Thoracic aorta (tissue), 2 donors: ENCODE measurements around the gene ZNF212. TPM values are rescaled to one million over a fixed set of nuclear protein-coding genes. Genes with fewer than 3 reads are reported as not detected.

Experiments
- ATAC-seq: fragments of 150-250 bp; one replicate; pipeline ENCODE4 v1.8.0; 2017; ENCODE audit warnings: low read depth; ENCODE audit not compliant: insufficient number of reproducible peaks, low FRiP score
- DNase-seq: peaks from one replicate; pipeline ENCODE4 v3.0.0-alpha.2; 2020; ENCODE audit warnings: low spot score
- H3K27ac ChIP-seq, 2 donors: fragments of 200-600 bp; sonication (generic); 1 replicate in 1 of 2; 2 replicates in 1 of 2; pipeline ENCODE4 v1.5.1; 2016; ENCODE audit warnings: mild to moderate bottlenecking in 2 of 2, moderate library complexity in 2 of 2
- H3K27me3 ChIP-seq: fragments of 200-600 bp; sonication (generic); replicated peaks from 2 replicates; pipeline ENCODE4 v1.6.0; 2016; ENCODE audit warnings: mild to moderate bottlenecking; ENCODE audit not compliant: insufficient read depth
- H3K36me3 ChIP-seq: fragments of 200-600 bp; sonication (generic); one replicate; pipeline ENCODE4 v1.5.1; 2016
- H3K4me1 ChIP-seq, 2 donors: fragments of 200-600 bp; sonication (generic); 1 replicate in 1 of 2; 2 replicates in 1 of 2; pipeline versions ENCODE4 v1.5.1 to v1.6.0; 2016; ENCODE audit warnings: low read depth in 2 of 2, mild to moderate bottlenecking in 1 of 2; ENCODE audit not compliant: control insufficient read depth in 1 of 2
- H3K4me3 ChIP-seq: fragments of 200-600 bp; sonication (generic); 2 replicates; pipeline ENCODE4 v1.5.1; 2016; ENCODE audit warnings: mild to moderate bottlenecking
- H3K9me3 ChIP-seq: fragments of 200-600 bp; sonication (generic); 2 replicates; pipeline ENCODE4 v1.5.1; 2016
- CTCF ChIP-seq: fragments of 200-600 bp; sonication (generic); IDR thresholded peaks from one replicate; pipeline ENCODE4 v1.5.1; 2019; ENCODE audit warnings: antibody characterized with exemption
- total RNA-seq, 2 donors: library from RNA; depleted of rRNA; stranded (reverse); fragments of >200 nt; gene quantifications; one replicate each; pipeline versions ENCODE4 v1.1.0 to v1.2.3, GENCODE V29; 2016

ZNF212 gene
- total RNA-seq, 2 donors from 2014 or later, result 6.6 to 8.3 TPM

- Histone ChIP-seq H3K4me1 (no peaks in the 10 kb centered on the region), H3K27ac (no peak overlapping the region), H3K4me3 (no peak overlapping the region), H3K9me3 (no peaks in the 10 kb centered on the region), H3K27me3 (no peaks in the 10 kb centered on the region), H3K36me3 (no peaks in the 10 kb centered on the region)
- DNase-seq, result no peak
- no peak for TF ChIP-seq CTCF
- no peak for ATAC-seq
Observed at GRCh38 chr7:149302865-149303264, 63.4 kb downstream of the ZNF212 start.

- Histone ChIP-seq H3K9me3 (no peaks in the 10 kb centered on the region), H3K4me1 (no peaks in the 10 kb centered on the region), H3K36me3 (no peaks in the 10 kb centered on the region), H3K4me3 (no peak overlapping the region), H3K27ac (no peak overlapping the region), H3K27me3 (no peaks in the 10 kb centered on the region)
- no peak for DNase-seq
- TF ChIP-seq CTCF, result no peak
- no peak for ATAC-seq
Observed at GRCh38 chr7:149304006-149304405, 64.6 kb downstream of the ZNF212 start.

Other genes with a start within 250 kb of the ZNF212 start
- gene PDIA4, start 211.1 kb upstream of the ZNF212 start, total RNA-seq, result 10 to 100 TPM; 81.8 to 87.3 TPM
- 10 to 100 TPM in 1 of 2 donors, 1 to 10 TPM in 1; 9.2 to 11.4 TPM for gene ZNF786, start 148.9 kb upstream of the ZNF212 start, total RNA-seq
- gene ZNF425, start 113.3 kb upstream of the ZNF212 start, total RNA-seq, result 1 to 10 TPM; 3.1 to 3.4 TPM
- 10 to 100 TPM; 16.2 to 31.5 TPM for gene ZNF398, start 92.2 kb upstream of the ZNF212 start, total RNA-seq
- 10 to 100 TPM; 11.1 to 20.7 TPM for gene ZNF282, start 44.1 kb upstream of the ZNF212 start, total RNA-seq
- gene ZNF783, start 22.5 kb downstream of the ZNF212 start, total RNA-seq, result 10 to 100 TPM; 23.6 to 28.9 TPM
- gene ZNF777, start 221.4 kb downstream of the ZNF212 start, total RNA-seq, result 1 to 10 TPM; 5.3 to 8.2 TPM